ENCODE results near the gene GPR173. TPM values are rescaled to one million over a fixed set of nuclear protein-coding genes. Genes with fewer than 3 reads are reported as not detected.

The GPR173 gene
- total and polyA plus RNA-seq, 2 of the 8 experiments (the other 6 are each of a cell fraction or from before 2014, with no cell fraction given): 7.0 to 11.3 TPM

- TF ChIP-seq, protein P1, sequence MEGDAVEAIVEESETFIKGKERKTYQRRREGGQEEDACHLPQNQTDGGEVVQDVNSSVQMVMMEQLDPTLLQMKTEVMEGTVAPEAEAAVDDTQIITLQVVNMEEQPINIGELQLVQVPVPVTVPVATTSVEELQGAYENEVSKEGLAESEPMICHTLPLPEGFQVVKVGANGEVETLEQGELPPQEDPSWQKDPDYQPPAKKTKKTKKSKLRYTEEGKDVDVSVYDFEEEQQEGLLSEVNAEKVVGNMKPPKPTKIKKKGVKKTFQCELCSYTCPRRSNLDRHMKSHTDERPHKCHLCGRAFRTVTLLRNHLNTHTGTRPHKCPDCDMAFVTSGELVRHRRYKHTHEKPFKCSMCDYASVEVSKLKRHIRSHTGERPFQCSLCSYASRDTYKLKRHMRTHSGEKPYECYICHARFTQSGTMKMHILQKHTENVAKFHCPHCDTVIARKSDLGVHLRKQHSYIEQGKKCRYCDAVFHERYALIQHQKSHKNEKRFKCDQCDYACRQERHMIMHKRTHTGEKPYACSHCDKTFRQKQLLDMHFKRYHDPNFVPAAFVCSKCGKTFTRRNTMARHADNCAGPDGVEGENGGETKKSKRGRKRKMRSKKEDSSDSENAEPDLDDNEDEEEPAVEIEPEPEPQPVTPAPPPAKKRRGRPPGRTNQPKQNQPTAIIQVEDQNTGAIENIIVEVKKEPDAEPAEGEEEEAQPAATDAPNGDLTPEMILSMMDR (IDR thresholded peaks at IDR 0.05; ENCODE audit: control extremely low read depth in 1 of 3, insufficient read depth in 1 of 3, low read depth in 1 of 3, low read length in 3 of 3): no peak
- TF ChIP-seq TBP (IDR thresholded peaks at IDR 0.05; ENCODE audit: low read depth, low read length) (no peak), BRCA1 (IDR thresholded peaks at IDR 0.05; ENCODE audit: low read depth, low read length) (no peak), SUZ12 (IDR thresholded peaks at IDR 0.05; ENCODE audit: low read length) (no peak)
- TF ChIP-seq, protein P2, sequence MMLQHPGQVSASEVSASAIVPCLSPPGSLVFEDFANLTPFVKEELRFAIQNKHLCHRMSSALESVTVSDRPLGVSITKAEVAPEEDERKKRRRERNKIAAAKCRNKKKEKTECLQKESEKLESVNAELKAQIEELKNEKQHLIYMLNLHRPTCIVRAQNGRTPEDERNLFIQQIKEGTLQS (IDR thresholded peaks at IDR 0.05; ENCODE audit: insufficient read depth, low read depth, low read length): no peak
Measured at GRCh38 chrX:53084863-53085262, 36.3 kb downstream of the GPR173 start (continued).
